HG03280 (cell line): ENCODE measurements around the gene DLGAP1.

Experiments
- ATAC-seq: cut with Tn5 transposase; IDR thresholded peaks from one replicate; pipeline ENCODE4 v1.9.1; 2021; ENCODE audit warnings: mild to moderate bottlenecking, moderate library complexity; ENCODE audit not compliant: unreplicated experiment

Gene DLGAP1

GRCh38 chr18:3675446-3675845, 779.7 kb downstream of the DLGAP1 start:
- ATAC-seq: no peak

GRCh38 chr18:3671176-3671575, 783.9 kb downstream of the DLGAP1 start:
- ATAC-seq: no peak

- ATAC-seq: no peak
Measured at GRCh38 chr18:3669376-3669775, 785.7 kb downstream of the DLGAP1 start.

GRCh38 chr18:3667255-3668137, 787.6 kb downstream of the DLGAP1 start:
- no peak for ATAC-seq

GRCh38 chr18:3666526-3667254, 788.4 kb downstream of the DLGAP1 start:
- no peak for ATAC-seq

- no peak for ATAC-seq
Measured at GRCh38 chr18:3665780-3666525, 789.2 kb downstream of the DLGAP1 start.

- ATAC-seq: no peak
Measured at GRCh38 chr18:3665204-3665603, 789.9 kb downstream of the DLGAP1 start.

- no peak for ATAC-seq
Measured at GRCh38 chr18:3664563-3665178, 790.4 kb downstream of the DLGAP1 start.

- ATAC-seq: no peak
Measured at GRCh38 chr18:3663870-3664512, 791.1 kb downstream of the DLGAP1 start.

GRCh38 chr18:3661989-3662388, 793.1 kb downstream of the DLGAP1 start:
- ATAC-seq: no peak

GRCh38 chr18:3660739-3661515, 794.2 kb downstream of the DLGAP1 start:
- ATAC-seq: no peak

- ATAC-seq: no peak
Measured at GRCh38 chr18:3658529-3658928, 796.6 kb downstream of the DLGAP1 start.

GRCh38 chr18:3655254-3656050, 799.7 kb downstream of the DLGAP1 start:
- no peak for ATAC-seq

GRCh38 chr18:3654442-3655253, 800.5 kb downstream of the DLGAP1 start:
- no peak for ATAC-seq

GRCh38 chr18:3653851-3654441, 801.2 kb downstream of the DLGAP1 start:
- no peak for ATAC-seq

- ATAC-seq: no peak
Measured at GRCh38 chr18:3653263-3653850, 801.8 kb downstream of the DLGAP1 start.
